Smooth muscle cell of the pulmonary artery (primary cell): ENCODE data around the gene MED15. TPM values are rescaled to one million over a fixed set of nuclear protein-coding genes. Genes with fewer than 3 reads are reported as not detected.

Source experiments
- total RNA-seq: library from RNA; depleted of rRNA; stranded (reverse); fragments of >200 nt; gene quantifications from 2 replicates; pipeline ENCODE4 v1.2.3, GENCODE V29; 2014

MED15 gene
- 40.7 and 56.2 TPM in 2 replicates for total RNA-seq

GRCh38 chr22:20507253-20508066 is at the start of gene MED15:
Gene MED15, plus strand, starts transcription at chr22:20507610. Its CDS starts 69 bp downstream, at chr22:20507679.

GRCh38 chr22:20494978-20495860 is 12.2 kb upstream of the MED15 start, which contains the start of gene KLHL22:
Gene KLHL22, minus strand, starts transcription at chr22:20495795. Its CDS starts 6,584 bp downstream, at chr22:20489211.

Other genes with a start within 250 kb of the MED15 start
- gene RTN4R, start 239.3 kb upstream of the MED15 start, total RNA-seq: 0.52 and 0.76 TPM in 2 replicates
- 29.6 and 32.6 TPM in 2 replicates for gene DGCR6L, start 187.6 kb upstream of the MED15 start, total RNA-seq
- gene ZNF74, start 113.5 kb upstream of the MED15 start, total RNA-seq: 7.9 and 14.0 TPM in 2 replicates
- 41.4 and 64.6 TPM in 2 replicates for gene SCARF2, start 69.8 kb upstream of the MED15 start, total RNA-seq
- 33.8 and 37.7 TPM in 2 replicates for gene KLHL22, start 11.8 kb upstream of the MED15 start, total RNA-seq